ENCODE data around the gene PPP6R3. TPM values are rescaled to one million over a fixed set of nuclear protein-coding genes. Genes with fewer than 3 reads are reported as not detected.
"Not testable (repeated sequence)": the region's sequence is repeated elsewhere in the genome, so short reads cannot be mapped to it uniquely, and the experiment has no call there.

PPP6R3 gene
- total RNA-seq, 3 donors from 2014 or later: 126 to 129 (median 128) TPM

- ATAC-seq (no peak), DNase-seq (no peak)
- peaks cover 9% of the 10 kb centered on the region for H3K36me3 Mint-ChIP-seq (ENCODE audit: insufficient read depth)
- no peaks in the 10 kb centered on the region for H3K4me1 Mint-ChIP-seq (ENCODE audit: low read depth)
- no peak overlapping the region for H3K4me3 Mint-ChIP-seq
- no peaks in the 10 kb centered on the region for H3K27me3 Mint-ChIP-seq (ENCODE audit: low read depth)
- H3K9me3 Mint-ChIP-seq: peaks cover 12% of the 10 kb centered on the region
Observed at GRCh38 chr11:68425866-68426380, 34.6 kb upstream of the PPP6R3 start.

- peaks cover 9% of the 10 kb centered on the region for H3K36me3 Mint-ChIP-seq (ENCODE audit: insufficient read depth)
- H3K4me3 Mint-ChIP-seq: no peak overlapping the region
- H3K27me3 Mint-ChIP-seq (ENCODE audit: low read depth): no peaks in the 10 kb centered on the region
- ATAC-seq (no peak), DNase-seq (no peak)
- peaks cover 12% of the 10 kb centered on the region for H3K9me3 Mint-ChIP-seq
- H3K4me1 Mint-ChIP-seq (ENCODE audit: low read depth): no peaks in the 10 kb centered on the region
Observed at GRCh38 chr11:68429661-68430060, 30.9 kb upstream of the PPP6R3 start.

- Mint-ChIP-seq H3K36me3 (ENCODE audit: insufficient read depth) (peaks cover 9% of the 10 kb centered on the region), H3K27me3 (ENCODE audit: low read depth) (no peaks in the 10 kb centered on the region), H3K4me1 (ENCODE audit: low read depth) (no peaks in the 10 kb centered on the region), H3K9me3 (peaks cover 12% of the 10 kb centered on the region), H3K4me3 (no peak overlapping the region)
- ATAC-seq: no peak
- DNase-seq: no peak
Observed at GRCh38 chr11:68430384-68430783, 30.2 kb upstream of the PPP6R3 start.

- Mint-ChIP-seq H3K4me1 (ENCODE audit: low read depth) (no peaks in the 10 kb centered on the region), H3K9me3 (peaks cover 12% of the 10 kb centered on the region), H3K36me3 (ENCODE audit: insufficient read depth) (peaks cover 9% of the 10 kb centered on the region), H3K4me3 (no peak overlapping the region), H3K27me3 (ENCODE audit: low read depth) (no peaks in the 10 kb centered on the region)
- no peak for DNase-seq
- ATAC-seq: no peak
Observed at GRCh38 chr11:68430801-68431200, 29.8 kb upstream of the PPP6R3 start.

GRCh38 chr11:68431984-68432645, 28.4 kb upstream of the PPP6R3 start:
- Mint-ChIP-seq H3K4me1 (ENCODE audit: low read depth) (no peaks in the 10 kb centered on the region), H3K27me3 (ENCODE audit: low read depth) (no peaks in the 10 kb centered on the region)
- no peak for ATAC-seq

DNA sequence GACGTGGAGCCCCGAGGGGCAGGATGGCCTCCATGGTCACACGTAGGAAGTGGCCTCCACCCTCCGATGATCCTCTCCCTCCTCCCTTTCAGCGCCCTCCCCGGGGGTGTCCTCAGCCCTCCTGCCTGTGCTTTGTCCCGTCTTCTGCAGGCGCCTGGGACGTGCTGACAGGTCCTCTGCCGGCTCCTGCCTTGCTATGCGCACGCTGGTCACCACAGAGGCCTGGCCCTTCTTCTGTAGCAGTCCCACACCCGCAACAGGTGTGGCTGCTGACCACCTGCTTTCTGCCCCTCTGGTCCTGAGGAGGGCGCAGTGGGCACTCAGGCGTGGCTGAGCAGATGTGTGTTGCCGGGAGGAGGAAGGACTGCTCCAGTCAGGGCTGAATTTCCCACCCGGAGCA, 27.7 kb upstream of the PPP6R3 start:
- Mint-ChIP-seq H3K9me3 (peaks cover 12% of the 10 kb centered on the region), H3K36me3 (ENCODE audit: insufficient read depth) (peaks cover 9% of the 10 kb centered on the region), H3K4me3 (no peak overlapping the region), H3K4me1 (ENCODE audit: low read depth) (no peaks in the 10 kb centered on the region), H3K27me3 (ENCODE audit: low read depth) (no peaks in the 10 kb centered on the region)
- ATAC-seq (no peak), DNase-seq (no peak)

More at GRCh38 chr11:68431984-68432645, 28.4 kb upstream of the PPP6R3 start:
- peaks cover 12% of the 10 kb centered on the region for H3K9me3 Mint-ChIP-seq
- H3K36me3 Mint-ChIP-seq (ENCODE audit: insufficient read depth): peaks cover 9% of the 10 kb centered on the region
- no peak for DNase-seq
- H3K4me3 Mint-ChIP-seq: no peak overlapping the region

DNA sequence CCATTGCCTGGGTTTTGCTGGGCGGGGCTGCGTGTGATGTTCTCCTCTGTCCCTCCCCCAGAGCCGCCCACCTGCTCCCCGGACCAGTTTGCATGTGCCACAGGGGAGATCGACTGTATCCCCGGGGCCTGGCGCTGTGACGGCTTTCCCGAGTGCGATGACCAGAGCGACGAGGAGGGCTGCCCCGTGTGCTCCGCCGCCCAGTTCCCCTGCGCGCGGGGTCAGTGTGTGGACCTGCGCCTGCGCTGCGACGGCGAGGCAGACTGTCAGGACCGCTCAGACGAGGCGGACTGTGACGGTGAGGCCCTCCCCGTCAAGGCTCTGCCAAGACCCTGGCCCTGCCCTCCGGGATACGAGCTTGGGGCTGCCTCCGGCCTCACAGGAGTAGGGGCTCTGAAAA, 27.0 kb upstream of the PPP6R3 start:
- no peak for ATAC-seq
- Mint-ChIP-seq H3K36me3 (ENCODE audit: insufficient read depth) (peaks cover 9% of the 10 kb centered on the region), H3K9me3 (peaks cover 12% of the 10 kb centered on the region), H3K4me3 (no peak overlapping the region), H3K4me1 (ENCODE audit: low read depth) (no peaks in the 10 kb centered on the region), H3K27me3 (ENCODE audit: low read depth) (no peaks in the 10 kb centered on the region)
- no peak for DNase-seq

DNA sequence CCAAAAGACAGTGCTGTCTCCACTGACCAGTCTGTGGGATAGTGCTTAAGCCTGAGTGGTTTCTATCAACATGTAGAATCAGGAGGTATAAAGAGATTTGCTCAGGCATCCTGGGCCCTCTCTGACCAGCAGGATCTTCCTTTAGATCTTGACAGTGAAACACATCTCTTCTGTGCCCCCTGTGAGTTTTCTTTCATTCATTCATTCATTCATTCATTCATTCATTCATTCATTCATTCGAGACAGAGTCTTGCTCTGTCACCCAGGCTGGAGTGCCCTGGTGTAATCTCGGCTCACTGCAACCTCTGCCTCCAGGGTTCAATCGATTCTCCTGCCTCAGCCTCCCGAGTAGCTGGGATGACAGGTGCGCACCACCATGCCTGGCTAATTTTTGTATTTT, 26.4 kb upstream of the PPP6R3 start:
- not testable (repeated sequence) for H3K27me3 Mint-ChIP-seq (ENCODE audit: low read depth); H3K4me3 Mint-ChIP-seq; DNase-seq; ATAC-seq; H3K36me3 Mint-ChIP-seq (ENCODE audit: insufficient read depth); H3K4me1 Mint-ChIP-seq (ENCODE audit: low read depth)
- H3K9me3 Mint-ChIP-seq: peaks cover 12% of the 10 kb centered on the region

DNA sequence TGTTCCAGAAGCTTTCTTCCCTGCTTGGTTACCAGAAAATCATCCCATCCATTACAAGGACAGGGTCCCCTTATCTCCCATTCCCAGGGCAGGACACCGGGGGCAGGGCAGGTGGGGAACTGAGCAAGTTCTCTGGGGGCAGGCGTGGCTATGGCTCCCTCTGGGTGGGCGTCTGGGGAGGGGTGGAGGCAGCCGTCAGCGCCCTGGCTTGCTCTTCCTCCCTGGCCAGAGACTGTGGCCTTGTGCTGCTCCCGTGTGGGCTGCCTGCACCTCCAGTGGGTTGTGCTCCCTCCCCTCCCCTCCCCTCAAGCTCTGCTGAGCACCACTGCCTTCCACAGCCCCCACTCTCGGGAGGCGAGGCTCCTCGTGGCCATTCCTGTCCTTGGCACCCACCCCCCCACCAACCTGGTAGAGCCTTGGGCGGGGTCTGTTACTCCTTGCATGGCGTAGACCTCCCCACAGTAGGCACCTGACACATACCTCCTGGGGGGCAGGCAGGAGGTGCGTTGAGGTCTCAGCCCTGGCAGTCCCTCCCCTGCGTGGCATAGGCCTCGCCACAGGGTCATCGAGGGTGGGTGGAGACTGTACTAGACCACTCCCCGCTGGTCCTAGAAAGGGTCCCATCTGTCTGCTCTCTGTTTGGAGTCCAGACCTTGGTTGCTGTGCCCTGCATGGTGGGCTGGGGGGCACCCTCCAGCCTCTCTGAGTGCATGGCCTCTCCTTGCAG, 24.2 kb upstream of the PPP6R3 start:
- H3K27me3 Mint-ChIP-seq (ENCODE audit: low read depth): no peaks in the 10 kb centered on the region
- no peaks in the 10 kb centered on the region for H3K9me3 Mint-ChIP-seq
- no peak overlapping the region for H3K4me3 Mint-ChIP-seq
- no peak for ATAC-seq
- no peaks in the 10 kb centered on the region for H3K4me1 Mint-ChIP-seq (ENCODE audit: low read depth)
- no peak for DNase-seq
- H3K36me3 Mint-ChIP-seq (ENCODE audit: insufficient read depth): no peaks in the 10 kb centered on the region

- Mint-ChIP-seq H3K36me3 (ENCODE audit: insufficient read depth) (no peaks in the 10 kb centered on the region), H3K9me3 (no peaks in the 10 kb centered on the region)
- ATAC-seq: no peak
Observed at GRCh38 chr11:68436985-68437926, 23.3 kb upstream of the PPP6R3 start.

DNA sequence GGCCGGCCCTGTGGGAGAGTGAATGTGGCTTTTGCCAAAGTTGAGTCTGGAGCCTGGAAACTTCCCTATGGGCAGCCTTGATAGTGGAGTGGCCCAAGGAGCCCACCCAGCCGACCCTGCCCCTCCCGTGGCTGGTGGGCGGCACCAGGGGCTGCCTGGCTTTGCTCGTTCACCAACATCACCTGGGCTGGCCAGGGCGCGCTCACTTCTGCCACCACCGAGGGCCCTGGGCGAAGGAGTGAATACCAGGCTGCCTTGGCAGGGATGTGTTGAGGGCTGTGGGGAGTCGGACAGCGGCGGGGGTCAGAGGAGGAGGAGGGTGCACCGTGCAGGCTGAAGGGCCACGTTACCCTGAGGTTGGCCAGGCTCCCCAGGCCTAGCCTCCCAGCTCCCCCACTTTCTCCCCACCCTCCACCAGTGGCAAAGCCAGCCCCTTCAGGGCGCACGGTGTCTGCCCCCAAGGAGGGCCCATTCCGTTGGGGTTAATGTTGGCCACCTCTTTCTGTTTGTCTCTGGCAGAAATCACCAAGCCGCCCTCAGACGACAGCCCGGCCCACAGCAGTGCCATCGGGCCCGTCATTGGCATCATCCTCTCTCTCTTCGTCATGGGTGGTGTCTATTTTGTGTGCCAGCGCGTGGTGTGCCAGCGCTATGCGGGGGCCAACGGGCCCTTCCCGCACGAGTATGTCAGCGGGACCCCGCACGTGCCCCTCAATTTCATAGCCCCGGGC, 22.5 kb upstream of the PPP6R3 start:
- DNase-seq (no peak), ATAC-seq (no peak)
- H3K4me3 Mint-ChIP-seq: no peak overlapping the region
- H3K9me3 Mint-ChIP-seq: no peaks in the 10 kb centered on the region
- H3K36me3 Mint-ChIP-seq (ENCODE audit: insufficient read depth): no peaks in the 10 kb centered on the region
- no peaks in the 10 kb centered on the region for H3K27me3 Mint-ChIP-seq (ENCODE audit: low read depth)
- no peaks in the 10 kb centered on the region for H3K4me1 Mint-ChIP-seq (ENCODE audit: low read depth)

More at GRCh38 chr11:68436985-68437926, 23.3 kb upstream of the PPP6R3 start:
- DNase-seq: no peak
- H3K4me1 Mint-ChIP-seq (ENCODE audit: low read depth): no peaks in the 10 kb centered on the region
- H3K4me3 Mint-ChIP-seq: no peak overlapping the region
- H3K27me3 Mint-ChIP-seq (ENCODE audit: low read depth): no peaks in the 10 kb centered on the region

DNA sequence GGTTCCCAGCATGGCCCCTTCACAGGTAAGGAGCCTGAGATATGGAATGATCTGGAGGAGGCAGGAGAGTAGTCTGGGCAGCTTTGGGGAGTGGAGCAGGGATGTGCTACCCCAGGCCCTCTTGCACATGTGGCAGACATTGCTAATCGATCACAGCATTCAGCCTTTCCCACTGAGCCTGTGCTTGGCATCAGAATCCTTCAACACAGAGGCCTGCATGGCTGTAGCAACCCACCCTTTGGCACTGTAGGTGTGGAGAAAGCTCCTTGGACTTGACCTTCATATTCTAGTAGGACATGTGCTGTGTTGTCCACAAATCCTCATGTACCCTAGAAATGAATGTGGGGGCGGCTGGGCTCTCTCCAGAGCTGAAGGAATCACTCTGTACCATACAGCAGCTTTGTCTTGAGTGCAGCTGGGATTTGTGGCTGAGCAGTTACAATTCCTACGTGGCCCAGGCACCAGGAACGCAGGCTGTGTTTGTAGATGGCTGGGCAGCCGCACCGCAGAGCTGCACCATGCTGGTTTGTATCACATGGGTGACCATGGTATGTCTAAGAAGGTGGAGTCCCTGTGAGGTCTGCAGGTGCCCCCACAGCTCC, 21.8 kb upstream of the PPP6R3 start:
- no peaks in the 10 kb centered on the region for H3K9me3 Mint-ChIP-seq
- ATAC-seq (no peak), DNase-seq (no peak)
- H3K36me3 Mint-ChIP-seq (ENCODE audit: insufficient read depth): no peaks in the 10 kb centered on the region
- no peaks in the 10 kb centered on the region for H3K4me1 Mint-ChIP-seq (ENCODE audit: low read depth)
- H3K4me3 Mint-ChIP-seq: no peak overlapping the region
- H3K27me3 Mint-ChIP-seq (ENCODE audit: low read depth): no peaks in the 10 kb centered on the region

DNA sequence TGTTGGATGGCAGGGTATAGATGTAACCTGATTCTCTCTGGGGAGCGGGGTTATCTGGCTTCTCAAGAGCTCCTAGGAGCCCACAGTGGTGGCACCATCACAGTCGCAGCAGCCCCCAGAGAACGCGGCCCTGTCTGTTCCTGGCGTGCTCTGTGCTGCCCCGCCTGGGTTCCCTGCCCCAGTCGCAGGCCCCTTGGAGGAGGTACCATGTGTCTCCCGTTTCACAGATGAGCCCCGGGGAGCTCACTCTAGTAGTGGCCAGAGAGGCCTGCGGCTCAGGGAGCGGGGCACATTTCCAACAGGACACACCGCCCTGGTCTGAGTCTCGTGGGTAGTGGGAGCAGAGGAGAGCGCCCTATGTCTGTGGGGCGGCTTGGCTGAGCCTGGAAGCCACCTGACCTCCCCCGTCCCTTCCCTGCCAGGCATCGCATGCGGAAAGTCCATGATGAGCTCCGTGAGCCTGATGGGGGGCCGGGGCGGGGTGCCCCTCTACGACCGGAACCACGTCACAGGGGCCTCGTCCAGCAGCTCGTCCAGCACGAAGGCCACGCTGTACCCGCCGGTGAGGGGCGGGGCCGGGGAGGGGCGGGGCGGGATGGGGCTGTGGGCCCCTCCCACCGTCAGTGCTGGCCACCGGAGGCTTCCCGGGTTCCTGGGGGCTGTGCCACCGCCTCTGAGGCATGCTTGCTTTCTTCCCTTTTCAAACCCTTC, 21.0 kb upstream of the PPP6R3 start:
- Mint-ChIP-seq H3K9me3 (no peaks in the 10 kb centered on the region), H3K36me3 (ENCODE audit: insufficient read depth) (no peaks in the 10 kb centered on the region), H3K4me3 (no peak overlapping the region), H3K4me1 (ENCODE audit: low read depth) (no peaks in the 10 kb centered on the region), H3K27me3 (ENCODE audit: low read depth) (no peaks in the 10 kb centered on the region)
- no peak for DNase-seq
- ATAC-seq: no peak

Measured in activated T-cell treated with anti-CD3 and anti-CD28 coated beads, Interleukin-2, amount 50 U/mL, for 4 hours (primary cell).